K562 (cell line): ENCODE results near the gene ISG20L2. TPM values are rescaled to one million over a fixed set of nuclear protein-coding genes. Genes with fewer than 3 reads are reported as not detected.

ENCODE experiments used
- ATAC-seq: fragments of 200-7000 bp; cut with Tn5 transposase; 3 replicates; pipeline ENCODE4 v1.9.1; 2020; ENCODE audit warnings: moderate library complexity
- BruUV-seq: library from RNA; stranded (reverse); fragments of 400-500 nt; replicated peaks from 2 replicates; lab custom pipeline; 2021; lab: Mats Ljungman, UMichigan
- CTCF ChIA-PET: fragments of 300-600 bp; formaldehyde crosslinking; extraction: SDS; loops from one replicate; lab custom pipeline; 2021; ENCODE audit warnings: low intra/inter-chr PET ratio; lab: Yijun Ruan, JAX
- POLR2A ChIA-PET: fragments of 300-600, 350-650 bp; sonication (Branson Sonifier 250); formaldehyde crosslinking; extraction: SDS; loops from one replicate; lab custom pipeline; 2021; ENCODE audit warnings: antibody characterized with exemption, inconsistent platforms; lab: Yijun Ruan, JAX
- DNase-seq, 4 experiments: peaks; one replicate each; pipeline versions ENCODE4 v3.0.0 to v3.0.0-alpha.2; 2011 to 2018; ENCODE audit warnings: low spot score in 3 of 4, mixed read lengths in 3 of 4; ENCODE audit errors: extremely low read depth in 1 of 4
- FAIRE-seq: peaks from 2 replicates; lab custom pipeline; 2011; peaks lifted over from hg19 to GRCh38; lab: Jason Lieb, UNC
- H2AFZ ChIP-seq: 2 replicates; pipeline ENCODE4 v1.6.0; 2011; ENCODE audit warnings: low read depth, low read length, control low read depth, inconsistent platforms
- H3K27ac ChIP-seq: fragments of 200-600 bp; 3 replicates; pipeline ENCODE4 v1.8.0; 2011; ENCODE audit warnings: low read depth, mild to moderate bottlenecking, control low read depth, inconsistent platforms, low read length, moderate library complexity, mixed read lengths; ENCODE audit errors: extremely low read depth
- H3K27me3 ChIP-seq, 2 experiments: fragments of 300-600 bp in 1 of 2; 2 replicates in 1 of 2; 3 replicates in 1 of 2; pipeline versions ENCODE4 v1.6.0 to v1.8.0; 2011; ENCODE audit warnings: inconsistent platforms in 2 of 2, low read length in 2 of 2, mild to moderate bottlenecking in 1 of 2, mixed read lengths in 1 of 2, moderate library complexity in 1 of 2; ENCODE audit not compliant: control insufficient read depth in 2 of 2, insufficient read depth in 2 of 2
- H3K36me3 ChIP-seq: fragments of 300-600 bp; 3 replicates; pipeline ENCODE4 v1.8.0; 2011; ENCODE audit warnings: mild to moderate bottlenecking, low read length, inconsistent platforms; ENCODE audit not compliant: control insufficient read depth, insufficient read depth
- H3K4me1 ChIP-seq, 2 experiments: fragments of 200-600 bp in 1 of 2; replicated peaks in 1 of 2; 2 replicates in 1 of 2; 3 replicates in 1 of 2; pipeline versions ENCODE4 v1.5.1 to v1.8.0; 2011; ENCODE audit warnings: inconsistent platforms in 2 of 2, low read length in 2 of 2, mild to moderate bottlenecking in 1 of 2, mixed read lengths in 1 of 2, moderate library complexity in 1 of 2; ENCODE audit not compliant: control insufficient read depth in 2 of 2, insufficient read depth in 2 of 2
- H3K4me2 ChIP-seq: 2 replicates; pipeline ENCODE4 v1.6.1; 2011; ENCODE audit warnings: low read length, control low read depth, inconsistent platforms, mixed read lengths; ENCODE audit not compliant: insufficient read depth
- H3K4me3 ChIP-seq: fragments of 200-600 bp; sonication (generic), shearing (Covaris generic); 2 replicates; pipeline ENCODE4 v1.5.1; 2016; ENCODE audit warnings: control low read depth, inconsistent platforms
- H3K79me2 ChIP-seq: fragments of 200-600 bp; 3 replicates; pipeline ENCODE4 v1.8.0; 2011; ENCODE audit warnings: low read length, inconsistent platforms; ENCODE audit not compliant: control insufficient read depth, insufficient read depth
- H3K9ac ChIP-seq, 2 experiments: 2 replicates each; pipeline versions ENCODE4 v1.6.0 to v1.6.1; 2011; ENCODE audit warnings: low read depth in 2 of 2, low read length in 2 of 2, control low read depth in 1 of 2, inconsistent platforms in 1 of 2, mild to moderate bottlenecking in 1 of 2, mixed read lengths in 1 of 2; ENCODE audit not compliant: insufficient read depth in 1 of 2
- H3K9me1 ChIP-seq: one replicate; pipeline ENCODE4 v1.6.0; 2011; ENCODE audit warnings: inconsistent platforms, mild to moderate bottlenecking, low read length, moderate library complexity; ENCODE audit not compliant: control insufficient read depth, insufficient read depth
- H3K9me3 ChIP-seq: replicated peaks from 2 replicates; pipeline ENCODE4 v1.5.1; 2011; ENCODE audit warnings: low read depth, low read length, inconsistent platforms; ENCODE audit not compliant: control insufficient read depth, insufficient read depth
- H4K20me1 ChIP-seq: replicated peaks from 2 replicates; pipeline ENCODE4 v1.6.1; 2011; ENCODE audit warnings: low read length, inconsistent platforms, mixed read lengths; ENCODE audit not compliant: control insufficient read depth, insufficient read depth
- ADNP ChIP-seq: fragments of 200-800 bp; sonication (Bioruptor generic); IDR thresholded peaks from 2 replicates; pipeline ENCODE4 v1.6.1; 2016; ENCODE audit warnings: missing genetic modification characterization, missing compliant biosample characterization
- BCOR ChIP-seq: fragments of 450-650 bp; IDR thresholded peaks from 2 replicates; pipeline ENCODE4 v1.6.1; 2016
- BMI1 ChIP-seq: fragments of 150-350 bp; IDR thresholded peaks from 2 replicates; pipeline ENCODE4 v1.6.1; 2014; ENCODE audit warnings: low read length
- BRCA1 ChIP-seq, 2 experiments: fragments of 450-650 bp in 1 of 2; sonication (generic) in 1 of 2; formaldehyde crosslinking in 1 of 2; IDR thresholded peaks; 2 replicates each; pipeline versions ENCODE4 v1.5.0 to v1.6.1; 2017 to 2020; ENCODE audit warnings: mild to moderate bottlenecking in 1 of 2, missing genetic modification reagents in 1 of 2
- CBX2 ChIP-seq: fragments of 200-600 bp; sonication (generic); IDR thresholded peaks from one replicate; pipeline ENCODE4 v1.6.1; 2012; ENCODE audit warnings: mild to moderate bottlenecking, low read length, inconsistent platforms; ENCODE audit not compliant: insufficient read depth, poor library complexity, severe bottlenecking
- GTF2A2 ChIP-seq: IDR thresholded peaks from 2 replicates; pipeline ENCODE4 v1.6.1; 2016; ENCODE audit warnings: mild to moderate bottlenecking, missing genetic modification characterization, missing compliant biosample characterization
- HOXB6 ChIP-seq: fragments of 250-450 bp; sonication (Bioruptor Pico); IDR thresholded peaks from 2 replicates; pipeline ENCODE4 v1.5.1; 2022; ENCODE audit warnings: mild to moderate bottlenecking, borderline replicate concordance
- IFI16 ChIP-seq: fragments of 250-450 bp; sonication (Bioruptor Pico); IDR thresholded peaks from 2 replicates; pipeline ENCODE4 v2.1.2; 2022; ENCODE audit warnings: mild to moderate bottlenecking, inconsistent platforms
- KDM1A ChIP-seq, 2 experiments: fragments of 450-650 bp; IDR thresholded peaks; 2 replicates each; pipeline ENCODE4 v1.6.1; 2016; ENCODE audit warnings: mild to moderate bottlenecking in 2 of 2
- LARP7 ChIP-seq: fragments of 450-650 bp; IDR thresholded peaks from 2 replicates; pipeline ENCODE4 v1.6.1; 2016
- NFIC ChIP-seq: fragments of 450-650 bp; IDR thresholded peaks from 2 replicates; pipeline ENCODE4 v1.6.1; 2017; ENCODE audit warnings: mild to moderate bottlenecking, inconsistent platforms
- RCOR1 ChIP-seq, 2 experiments: IDR thresholded peaks; 2 replicates each; pipeline ENCODE4 v1.6.1; 2012; ENCODE audit warnings: low read depth in 2 of 2, low read length in 2 of 2, borderline replicate concordance in 1 of 2, improper control_type of control experiment in 1 of 2
- RFX1 ChIP-seq: fragments of 450-650 bp; IDR thresholded peaks from 2 replicates; pipeline ENCODE4 v1.6.1; 2016; ENCODE audit warnings: mild to moderate bottlenecking, moderate library complexity
- RHOXF2B ChIP-seq: fragments of 250-450 bp; sonication (Bioruptor Pico); conservative IDR thresholded peaks from 2 replicates; pipeline ENCODE4 v1.5.1; 2021
- ZNF512 ChIP-seq: IDR thresholded peaks from 2 replicates; pipeline ENCODE4 v1.6.1; 2016; ENCODE audit warnings: missing genetic modification characterization, missing compliant biosample characterization
- ZNF740 ChIP-seq, 3 experiments: fragments of 200-800 bp in 1 of 3; sonication (Bioruptor generic) in 1 of 3; sonication (generic) in 1 of 3; formaldehyde crosslinking in 1 of 3; IDR thresholded peaks; 2 replicates each; pipeline versions ENCODE4 v1.6.1 to v1.8.0; 2016 to 2022; ENCODE audit warnings: mild to moderate bottlenecking in 2 of 3, missing compliant biosample characterization in 2 of 3, missing genetic modification characterization in 2 of 3, missing genetic modification reagents in 1 of 3
- WGBS: fragments of 100-300 bp; shearing (Covaris generic); methylation state at CpG from one replicate; pipeline ENCODE4 v1.1.6; 2016; ENCODE audit warnings: low coverage, mixed read lengths; ENCODE audit not compliant: insufficient coverage; ENCODE audit errors: missing lambda C conversion rate; 5-methylcytosine and 5-hydroxymethylcytosine counted together
- in situ Hi-C: fragments of 300-500 bp; cut with MboI; formaldehyde crosslinking; loops from 4 replicates; pipeline ENCODE4 v1.15.0; 2018; ENCODE audit warnings: inconsistent platforms, mixed read lengths
- intact Hi-C: fragments of 100-400 bp; cut with micrococcal nuclease; formaldehyde crosslinking; loops from 2 replicates; pipeline ENCODE4 v1.14.2; 2022
- polyA plus RNA-seq, 8 experiments: library from polyadenylated mRNA; depleted of rRNA in 4 of 8; stranded (reverse) in 5 of 8; unstranded in 3 of 8; fragments of >200 nt; fragmentation: Nextera tagmentation in 2 of 8; fragmentation: Illumina TruSeq in 1 of 8; extraction: Ambion mirVana in 2 of 8; extraction: Trizol in 1 of 8; gene quantifications; 2 replicates each; pipeline versions ENCODE4 v1.2.1 to v1.2.3, GENCODE V29; 2011 to 2014; ENCODE audit warnings: inconsistent platforms in 1 of 8, missing spikeins in 1 of 8
- total RNA-seq, 7 experiments: library from RNA; depleted of rRNA in 6 of 7; stranded (reverse); fragments of >200 nt in 6 of 7; fragmentation: Illumina TruSeq in 2 of 7; extraction: Trizol in 2 of 7; gene quantifications; 2 replicates each; pipeline versions ENCODE4 v1.2.1 to v1.2.3, GENCODE V29; 2011 to 2021; ENCODE audit warnings: low replicate concordance in 1 of 7
- TF ChIP-seq, protein P1 (sequence below): fragments of 250-450 bp; sonication (Bioruptor Pico); IDR thresholded peaks from 2 replicates; pipeline ENCODE4 v1.8.0; 2022; ENCODE audit warnings: moderate library complexity, mild to moderate bottlenecking, inconsistent platforms
- TF ChIP-seq, protein P2 (sequence below): sonication (generic); formaldehyde crosslinking; IDR thresholded peaks from 2 replicates; pipeline ENCODE4 v1.8.1; 2022; ENCODE audit warnings: missing genetic modification reagents

The ISG20L2 gene
- total and polyA plus RNA-seq, 9 of the 15 experiments (the other 6 are each of a cell fraction or from before 2014, with no cell fraction given) = 21.3 to 130 (median 50.3) TPM

DNA sequence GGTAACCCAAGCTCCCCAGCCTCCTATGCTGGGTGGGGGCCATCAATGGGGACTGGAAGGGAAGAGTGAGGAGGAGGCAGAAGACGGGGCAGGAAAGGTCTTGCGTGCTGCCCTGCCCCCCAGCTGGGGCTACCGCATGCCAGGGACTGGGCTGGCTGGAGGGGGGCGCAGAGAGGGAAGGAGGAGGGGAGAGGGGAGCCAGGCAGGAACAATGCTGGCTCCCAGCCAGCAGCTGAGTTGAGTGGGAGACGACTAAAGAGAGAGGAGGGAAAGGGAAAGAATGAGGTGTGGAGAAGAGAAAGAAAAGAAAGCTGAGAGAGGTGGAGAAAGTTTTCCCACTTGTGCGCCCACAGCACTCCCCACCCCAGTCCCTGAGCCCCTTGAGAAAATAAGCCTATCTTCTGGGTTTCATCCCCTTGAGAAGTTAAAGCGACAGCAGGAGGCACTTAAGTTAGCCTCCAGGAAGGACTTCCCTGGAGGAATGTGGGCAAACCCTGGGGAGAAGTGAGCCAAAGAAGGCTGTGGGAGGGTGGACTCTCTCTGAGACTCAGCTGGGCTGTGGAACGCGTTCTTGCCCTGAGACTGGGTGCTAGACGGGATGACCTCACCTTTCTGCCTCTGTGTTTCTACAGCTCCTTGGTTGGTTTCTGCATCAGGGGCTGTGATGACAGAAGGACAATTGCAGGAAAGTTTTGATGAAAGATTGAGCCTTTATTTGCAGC, 38.5 kb downstream of the ISG20L2 start:
- Histone ChIP-seq H3K27me3 (no peaks in the 10 kb centered on the region), H3K9me1 (no peaks in the 10 kb centered on the region), H3K79me2 (0 out of 3 replicates have a peak, but pooled peaks cover 3% of the 10 kb centered on the region), H3K9me3 (no peaks in the 10 kb centered on the region), H3K9ac (peak overlapping the region in 1 of 2 experiments; percentile 89; a peak in 1 of 4 replicates), H3K36me3 (no peaks in the 10 kb centered on the region), H2AFZ (peak overlapping the region; percentile 98), H4K20me1 (no peaks in the 10 kb centered on the region), H3K4me1 (peaks cover 49 to 59% of the 10 kb centered on the region in 2 experiments), H3K4me3 (no peak overlapping the region), H3K4me2 (peak overlapping the region; percentile 86), H3K27ac (no peak overlapping the region)
- DNase-seq (no peak), FAIRE-seq (no peak), ATAC-seq (no peak)
- ChIA-PET CTCF (interaction anchor here (0.9 to 6.6 kb wide), 7 partner anchors 11 to 199 kb away, joined by 3 to 143 read pairs (median 7); partner anchors contain the start of genes CRABP2, ISG20L2, METTL25B and NES), POLR2A (interaction anchor here (0.6 to 5.9 kb wide), 17 partner anchors 8 to 269 kb away, joined by 3 to 60 read pairs (median 4); partner anchors contain the start of genes CRABP2, ISG20L2, METTL25B and MRPL24)
- BruUV-seq = no TSS peak
- WGBS = 31% methylated on average over 7 of the region's 10 CpGs
- in situ Hi-C loops (no loop called here), intact Hi-C loops (loop anchor here (1.0 to 5.0 kb wide), 4 partner anchors 16 to 200 kb away; partner anchors contain the start of gene NTRK1)
- TF ChIP-seq KDM1A (IDR thresholded peaks at IDR 0.05) (peak in 1 of 2 experiments; percentile 70; a peak in 2 of 4 replicates), HOXB6 (CRISPR knock-in tag) (no peak), ADNP (tag) (0 out of 2 replicates have a peak, but pooled peaks have one; percentile 40), BCOR (peak; percentile 92), ZNF740 (CRISPR knock-in tag; IDR thresholded peaks at IDR 0.05) (no peak), ZNF740 (tag; IDR thresholded peaks at IDR 0.05) (no peak), LARP7 (no peak), RFX1 (no peak), ZNF512 (no peak), RHOXF2B (CRISPR knock-in tag) (no peak), BRCA1 (IDR thresholded peaks at IDR 0.05) (no peak), BRCA1 (CRISPR knock-in tag; IDR thresholded peaks at IDR 0.05) (no peak), NFIC (peak; percentile 74), CBX2 (no peak), BMI1 (no peak), GTF2A2 (no peak), RCOR1 (IDR thresholded peaks at IDR 0.05; ENCODE audit: borderline replicate concordance in 1 of 2, low read depth in 2 of 2, low read length in 2 of 2) (0 out of 4 replicates have a peak, but pooled peaks of 1 of the 2 experiments have one; percentile 43), IFI16 (no peak)
- TF ChIP-seq, protein P1, sequence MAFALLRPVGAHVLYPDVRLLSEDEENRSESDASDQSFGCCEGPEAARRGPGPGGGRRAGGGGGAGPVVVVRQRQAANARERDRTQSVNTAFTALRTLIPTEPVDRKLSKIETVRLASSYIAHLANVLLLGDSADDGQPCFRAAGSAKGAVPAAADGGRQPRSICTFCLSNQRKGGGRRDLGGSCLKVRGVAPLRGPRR = no peak
- TF ChIP-seq, protein P2, sequence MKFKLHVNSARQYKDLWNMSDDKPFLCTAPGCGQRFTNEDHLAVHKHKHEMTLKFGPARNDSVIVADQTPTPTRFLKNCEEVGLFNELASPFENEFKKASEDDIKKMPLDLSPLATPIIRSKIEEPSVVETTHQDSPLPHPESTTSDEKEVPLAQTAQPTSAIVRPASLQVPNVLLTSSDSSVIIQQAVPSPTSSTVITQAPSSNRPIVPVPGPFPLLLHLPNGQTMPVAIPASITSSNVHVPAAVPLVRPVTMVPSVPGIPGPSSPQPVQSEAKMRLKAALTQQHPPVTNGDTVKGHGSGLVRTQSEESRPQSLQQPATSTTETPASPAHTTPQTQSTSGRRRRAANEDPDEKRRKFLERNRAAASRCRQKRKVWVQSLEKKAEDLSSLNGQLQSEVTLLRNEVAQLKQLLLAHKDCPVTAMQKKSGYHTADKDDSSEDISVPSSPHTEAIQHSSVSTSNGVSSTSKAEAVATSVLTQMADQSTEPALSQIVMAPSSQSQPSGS (CRISPR knock-in tag) = no peak
